Upper lobe of left lung (tissue), 6 donors: ENCODE results near the gene NPAS4. TPM values are rescaled to one million over a fixed set of nuclear protein-coding genes. Genes with fewer than 3 reads are reported as not detected.

ENCODE experiments used
- ATAC-seq, 2 donors: fragments of 200-7000 bp; cut with Tn5 transposase; one replicate each; pipeline ENCODE4 v1.9.1; 2022; ENCODE audit warnings: mild to moderate bottlenecking in 2 of 2, moderate library complexity in 2 of 2; ENCODE audit not compliant: low FRiP score in 2 of 2
- DNase-seq, 2 donors: peaks; one replicate each; pipeline ENCODE4 v3.0.0-alpha.2; 2019 to 2020
- H3K27ac ChIP-seq, 4 donors: fragments of 200-600 bp; sonication (generic); one replicate each; pipeline ENCODE4 v1.5.1; 2016 to 2019
- H3K27me3 ChIP-seq, 4 donors: fragments of 200-600 bp; sonication (generic); one replicate each; pipeline ENCODE4 v1.5.1; 2017 to 2019
- H3K36me3 ChIP-seq, 4 donors: fragments of 200-600 bp; sonication (generic); one replicate each; pipeline ENCODE4 v1.5.1; 2016 to 2019
- H3K4me1 ChIP-seq, 4 donors: fragments of 200-600 bp; sonication (generic); one replicate each; pipeline ENCODE4 v1.5.1; 2018 to 2019
- H3K4me3 ChIP-seq, 4 donors: fragments of 200-600 bp; sonication (generic); one replicate each; pipeline ENCODE4 v1.5.1; 2017 to 2019; ENCODE audit warnings: mild to moderate bottlenecking in 2 of 4, moderate library complexity in 1 of 4
- H3K9me3 ChIP-seq, 4 donors: fragments of 200-600 bp; sonication (generic); one replicate each; pipeline ENCODE4 v1.5.1; 2018 to 2019
- EP300 ChIP-seq, 4 donors: sonication (generic); formaldehyde crosslinking; IDR thresholded peaks; one replicate each; pipeline ENCODE4 v1.5.1; 2017; ENCODE audit warnings: antibody characterized with exemption in 4 of 4, control low read depth in 2 of 4
- POLR2A ChIP-seq, 4 donors: fragments of 450-650 bp; IDR thresholded peaks; one replicate each; pipeline ENCODE4 v1.5.1; 2016 to 2017; ENCODE audit warnings: antibody characterized with exemption in 4 of 4, mild to moderate bottlenecking in 2 of 4
- POLR2AphosphoS5 ChIP-seq, 2 donors: sonication (generic); formaldehyde crosslinking; IDR thresholded peaks; one replicate each; pipeline ENCODE4 v1.5.1; 2017; ENCODE audit warnings: antibody characterized with exemption in 2 of 2
- WGBS, 2 donors: methylation state at CpG; one replicate each; pipeline ENCODE4 v1.1.5; 2017 to 2018; 5-methylcytosine and 5-hydroxymethylcytosine counted together
- total RNA-seq, 6 donors: library from RNA; depleted of rRNA in 4 of 6; stranded (reverse); fragments of >200 nt in 4 of 6; gene quantifications; one replicate each; pipeline versions ENCODE4 v1.1.0 to v1.2.1, GENCODE V29; 2016 to 2021
- TF ChIP-seq, protein P1 (sequence below), 6 experiments: fragments of 450-650 bp in 4 of 6; fragments of 200-600 bp in 2 of 6; sonication (generic) in 2 of 6; IDR thresholded peaks; one replicate each; pipeline ENCODE4 v1.5.1; 2016 to 2019; ENCODE audit warnings: antibody characterized with exemption in 6 of 6
- donor health status: DM: no; HTN: no; CAD: no; lungs with moderate emphysema.
- donor health status: DM: no; HTN: yes; CAD: no; lungs with severe emphysema.

The NPAS4 gene
- total RNA-seq, 6 donors from 2014 or later = not detected

GRCh38 chr11:66467034-66467659 is 46.3 kb downstream of the NPAS4 start:
- Histone ChIP-seq H3K9me3 (no peaks in the 10 kb centered on the region), H3K27me3 (no peaks in the 10 kb centered on the region), H3K27ac (peak overlapping the region in 3 of 4 donors; percentile 24 to 83 (median 80)), H3K4me3 (peak overlapping the region; percentile 51 to 98 (median 81)), H3K4me1 (peaks cover 10 to 23% (median 15%) of the 10 kb centered on the region in 4 donors), H3K36me3 (peaks cover 0 to 8% (median 0%) of the 10 kb centered on the region in 4 donors)
- peak in 1 of 2 donors; percentile 39 for ATAC-seq
- TF ChIP-seq EP300 (IDR thresholded peaks at IDR 0.05) (no peak), POLR2AphosphoS5 (IDR thresholded peaks at IDR 0.05) (no peak), POLR2A (IDR thresholded peaks at IDR 0.05) (no peak)
- TF ChIP-seq, protein P1, sequence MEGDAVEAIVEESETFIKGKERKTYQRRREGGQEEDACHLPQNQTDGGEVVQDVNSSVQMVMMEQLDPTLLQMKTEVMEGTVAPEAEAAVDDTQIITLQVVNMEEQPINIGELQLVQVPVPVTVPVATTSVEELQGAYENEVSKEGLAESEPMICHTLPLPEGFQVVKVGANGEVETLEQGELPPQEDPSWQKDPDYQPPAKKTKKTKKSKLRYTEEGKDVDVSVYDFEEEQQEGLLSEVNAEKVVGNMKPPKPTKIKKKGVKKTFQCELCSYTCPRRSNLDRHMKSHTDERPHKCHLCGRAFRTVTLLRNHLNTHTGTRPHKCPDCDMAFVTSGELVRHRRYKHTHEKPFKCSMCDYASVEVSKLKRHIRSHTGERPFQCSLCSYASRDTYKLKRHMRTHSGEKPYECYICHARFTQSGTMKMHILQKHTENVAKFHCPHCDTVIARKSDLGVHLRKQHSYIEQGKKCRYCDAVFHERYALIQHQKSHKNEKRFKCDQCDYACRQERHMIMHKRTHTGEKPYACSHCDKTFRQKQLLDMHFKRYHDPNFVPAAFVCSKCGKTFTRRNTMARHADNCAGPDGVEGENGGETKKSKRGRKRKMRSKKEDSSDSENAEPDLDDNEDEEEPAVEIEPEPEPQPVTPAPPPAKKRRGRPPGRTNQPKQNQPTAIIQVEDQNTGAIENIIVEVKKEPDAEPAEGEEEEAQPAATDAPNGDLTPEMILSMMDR (IDR thresholded peaks at IDR 0.05) = peak; percentile 43 to 92 (median 62)
- 3 to 8% methylated on average over 12 to 52 of the region's 72 CpGs for WGBS, 2 donors
- peak in 1 of 2 donors; percentile 93 for DNase-seq

DNA sequence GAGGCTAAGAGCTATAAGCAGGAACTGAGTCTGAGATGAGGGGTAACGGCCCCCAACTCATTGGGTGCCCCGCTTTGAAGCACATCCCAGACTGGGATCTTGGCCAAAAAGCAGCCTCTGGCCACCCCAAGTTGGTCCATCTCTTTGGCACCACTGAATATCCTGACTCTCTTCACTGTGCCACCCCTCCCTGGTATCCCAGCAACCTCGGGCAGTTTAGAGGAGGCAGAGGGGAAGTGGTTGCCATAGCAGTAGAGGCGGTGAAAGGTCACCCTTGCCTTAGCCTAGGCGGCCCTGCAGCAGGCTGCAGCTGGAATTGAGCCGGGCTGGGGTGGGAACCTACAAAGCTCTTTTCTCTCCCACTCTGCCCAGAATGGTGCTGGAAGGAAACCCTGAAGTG is 46.9 kb downstream of the NPAS4 start:
- peaks cover 0 to 15% (median 5%) of the 10 kb centered on the region in 4 donors for H3K36me3 ChIP-seq
- H3K9me3 ChIP-seq = no peaks in the 10 kb centered on the region
- WGBS, 2 donors = 27 to 35% methylated on average over 6 of the region's 6 CpGs
- TF ChIP-seq EP300 (IDR thresholded peaks at IDR 0.05) = no peak
- no peak for TF ChIP-seq POLR2AphosphoS5 (IDR thresholded peaks at IDR 0.05)
- TF ChIP-seq POLR2A (IDR thresholded peaks at IDR 0.05) = no peak
- TF ChIP-seq, protein P1 (IDR thresholded peaks at IDR 0.05) = no peak
- peaks cover 10 to 23% (median 15%) of the 10 kb centered on the region in 4 donors for H3K4me1 ChIP-seq
- H3K4me3 ChIP-seq = peak overlapping the region in 3 of 4 donors; percentile 76 to 98 (median 86)
- ATAC-seq (peak; percentile 25 to 48), DNase-seq (peak in 1 of 2 donors; percentile 56)
- no peaks in the 10 kb centered on the region for H3K27me3 ChIP-seq
- H3K27ac ChIP-seq = peak overlapping the region in 1 of 4 donors; percentile 80

- H3K36me3 ChIP-seq = peaks cover 0 to 24% (median 14%) of the 10 kb centered on the region in 4 donors
- H3K27me3 ChIP-seq = no peaks in the 10 kb centered on the region
- no peak for DNase-seq
- no peak for TF ChIP-seq POLR2AphosphoS5 (IDR thresholded peaks at IDR 0.05)
- no peak for TF ChIP-seq POLR2A (IDR thresholded peaks at IDR 0.05)
- TF ChIP-seq EP300 (IDR thresholded peaks at IDR 0.05) = no peak
- TF ChIP-seq, protein P1 (IDR thresholded peaks at IDR 0.05) = no peak
- H3K4me3 ChIP-seq = no peak overlapping the region
- H3K4me1 ChIP-seq = peaks cover 10 to 23% (median 15%) of the 10 kb centered on the region in 4 donors
- no peak for ATAC-seq
- H3K27ac ChIP-seq = no peak overlapping the region
- H3K9me3 ChIP-seq = no peaks in the 10 kb centered on the region
- 92 to 93% methylated on average over 6 of the region's 6 CpGs for WGBS, 2 donors
These were observed 47.9 kb downstream of the NPAS4 start for GRCh38 chr11:66468691-66469090.

- DNase-seq (no peak), ATAC-seq (no peak)
- Histone ChIP-seq H3K4me1 (peaks cover 10 to 23% (median 15%) of the 10 kb centered on the region in 4 donors), H3K9me3 (no peaks in the 10 kb centered on the region), H3K36me3 (peaks cover 0 to 31% (median 21%) of the 10 kb centered on the region in 4 donors), H3K27ac (no peak overlapping the region), H3K4me3 (no peak overlapping the region), H3K27me3 (no peaks in the 10 kb centered on the region)
- 85 to 87% methylated on average over 1 of the region's 1 CpG for WGBS, 2 donors
- TF ChIP-seq, protein P1 (IDR thresholded peaks at IDR 0.05) = no peak
- TF ChIP-seq POLR2A (IDR thresholded peaks at IDR 0.05) (no peak), POLR2AphosphoS5 (IDR thresholded peaks at IDR 0.05) (no peak), EP300 (IDR thresholded peaks at IDR 0.05) (no peak)
These were observed 48.6 kb downstream of the NPAS4 start for GRCh38 chr11:66469441-66469840.
